Central memory CD4-positive, alpha-beta T cell (primary cell): Measurements from ENCODE around the gene LMNTD1.
"Not testable (repeated sequence)": the region's sequence is repeated elsewhere in the genome, so short reads cannot be mapped to it uniquely, and the experiment has no call there.

ENCODE experiments used
- DNase-seq: peaks from one replicate; pipeline ENCODE4 v3.0.0; 2022
- total RNA-seq, 3 experiments: gene quantifications; one replicate each; lab custom pipeline; 2026; lab: John Stamatoyannopoulos, UW

The LMNTD1 gene, protein sequence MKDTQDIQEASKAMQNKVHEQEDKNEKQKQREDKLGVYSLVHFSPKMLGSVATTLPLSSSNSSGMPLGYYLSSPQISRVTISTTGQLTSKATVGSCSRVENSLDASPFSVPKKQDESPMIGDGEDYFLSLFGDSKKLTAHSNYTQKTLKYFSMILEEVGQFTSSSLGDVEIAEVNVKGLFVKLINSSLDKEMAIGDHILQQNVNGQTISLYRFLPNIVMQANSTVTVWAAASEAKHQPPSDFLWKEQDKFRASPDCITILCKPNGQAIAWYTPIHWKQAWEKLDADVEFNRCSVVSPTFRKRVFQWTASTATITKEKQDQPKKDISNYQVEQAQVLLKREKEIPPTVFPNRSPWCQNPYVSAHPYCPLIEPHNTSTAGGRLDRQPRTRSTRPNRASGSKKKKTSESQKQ
- 0 reads per million in 3 experiments for total RNA-seq

DNA sequence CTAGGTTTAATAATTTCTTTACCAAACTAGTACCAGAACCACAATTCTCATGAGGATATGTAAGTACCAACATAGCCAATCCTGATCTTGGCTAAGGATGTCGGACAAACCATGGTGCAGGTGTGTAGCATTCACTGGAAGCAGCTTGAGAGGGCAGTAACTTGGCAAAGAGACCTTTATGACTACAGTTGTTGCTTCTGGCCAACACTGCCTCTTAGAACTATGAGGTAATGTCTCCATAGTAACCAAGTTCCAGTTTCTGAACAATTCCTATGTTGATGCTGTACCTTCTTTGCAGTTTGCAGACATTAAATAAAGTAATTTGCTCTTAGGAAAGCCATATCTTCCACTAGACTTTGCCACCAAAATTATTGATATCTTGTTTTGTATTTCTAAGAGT is at the start of gene LMNTD1:
TSS of gene LMNTD1 (minus strand) at position 186 of the 400 bp plus-strand sequence. CDS start 324 bp downstream, outside the sequence.
- DNase-seq, result no peak

DNA sequence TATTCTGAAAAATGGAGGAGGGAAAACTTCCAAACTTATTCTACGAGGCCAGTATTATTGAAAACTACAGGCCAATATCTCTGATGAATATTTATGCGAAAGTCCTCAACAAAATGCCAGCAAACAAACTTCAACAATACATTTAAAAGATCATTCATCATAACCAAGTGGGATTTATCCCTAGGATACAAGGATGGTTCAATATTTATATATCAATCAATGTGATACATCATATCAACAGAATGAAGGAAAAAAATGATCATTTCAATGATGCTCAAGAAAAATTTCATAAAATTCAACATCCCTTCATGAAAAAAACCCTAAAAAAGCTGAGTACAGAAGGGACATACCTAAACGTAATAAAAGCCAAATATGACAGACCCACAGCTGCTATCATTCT is 45.9 kb upstream of the LMNTD1 start:
- no peak for DNase-seq

DNA sequence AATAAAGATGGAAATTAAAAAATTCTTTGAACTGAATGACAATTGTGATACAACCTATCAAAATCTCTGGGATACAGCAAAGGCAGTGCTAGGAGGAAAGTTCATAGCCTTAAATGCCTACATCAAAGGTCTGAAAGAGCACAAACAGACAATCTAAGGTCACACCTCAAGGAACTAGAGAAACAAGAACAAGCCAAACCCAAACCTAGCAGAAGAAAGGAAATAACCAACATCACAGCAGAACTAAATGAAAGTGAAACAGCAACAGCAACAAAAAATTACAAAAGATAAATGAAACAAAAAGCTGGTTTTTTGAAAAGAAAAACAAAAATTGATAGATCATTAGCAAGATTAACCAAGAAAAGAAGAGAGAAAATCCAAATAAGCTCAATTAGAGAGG is 42.4 kb upstream of the LMNTD1 start:
- not testable (repeated sequence) for DNase-seq

DNA sequence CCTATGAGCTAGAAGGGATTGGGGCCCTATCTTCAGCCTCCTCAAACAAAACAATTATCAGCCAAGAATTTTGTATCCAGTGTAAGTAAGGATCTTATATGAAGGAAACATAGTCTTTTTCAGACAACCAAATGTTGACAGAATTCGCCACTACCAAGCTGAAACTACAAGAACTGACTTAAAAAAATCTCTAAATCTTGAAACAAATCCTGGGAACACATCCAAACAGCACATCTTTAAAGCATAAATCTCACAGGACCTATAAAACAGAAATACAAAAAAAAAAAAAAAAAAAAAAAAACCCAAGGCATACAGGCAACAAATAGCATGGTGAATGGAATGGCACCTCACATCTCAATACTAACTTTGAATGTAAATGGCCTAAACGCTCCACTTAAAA is 41.3 kb upstream of the LMNTD1 start:
- DNase-seq, result no peak

DNA sequence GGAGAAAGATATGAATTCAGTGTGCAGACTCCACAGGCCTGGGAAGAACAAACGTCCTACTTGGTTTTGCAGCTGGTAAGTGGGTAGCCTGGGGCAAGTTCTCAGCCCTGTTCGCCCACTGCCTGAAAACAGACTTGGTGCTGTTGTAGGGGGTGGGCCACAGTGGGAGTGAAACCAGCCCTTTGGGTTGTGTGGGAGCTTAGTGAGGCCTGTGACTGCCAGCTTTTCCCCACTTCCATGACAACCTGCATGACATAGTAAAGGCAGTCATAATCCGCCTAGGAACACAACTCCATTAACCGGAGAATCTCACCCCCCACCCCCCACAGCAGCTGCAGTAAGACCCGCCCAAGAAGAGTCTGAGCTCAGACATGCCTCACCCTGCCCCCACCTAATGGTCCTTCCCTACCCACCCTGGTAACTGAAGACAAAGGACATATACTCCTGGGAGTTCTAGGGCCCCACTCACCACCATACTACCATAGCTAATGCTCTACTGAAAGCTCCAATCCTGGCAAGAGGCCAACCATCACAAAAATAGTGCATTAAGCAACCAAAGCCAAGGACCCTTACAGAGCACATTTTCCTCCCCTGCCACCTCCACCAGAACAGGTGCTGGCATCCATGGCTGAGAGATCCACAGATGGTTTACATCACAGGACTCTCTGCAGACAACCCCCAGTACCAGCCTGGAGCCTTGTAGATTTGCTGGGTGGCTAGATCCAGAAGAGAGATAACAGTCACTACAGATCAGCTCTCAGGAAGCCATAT is 39.8 kb upstream of the LMNTD1 start:
- DNase-seq, result no peak

DNA sequence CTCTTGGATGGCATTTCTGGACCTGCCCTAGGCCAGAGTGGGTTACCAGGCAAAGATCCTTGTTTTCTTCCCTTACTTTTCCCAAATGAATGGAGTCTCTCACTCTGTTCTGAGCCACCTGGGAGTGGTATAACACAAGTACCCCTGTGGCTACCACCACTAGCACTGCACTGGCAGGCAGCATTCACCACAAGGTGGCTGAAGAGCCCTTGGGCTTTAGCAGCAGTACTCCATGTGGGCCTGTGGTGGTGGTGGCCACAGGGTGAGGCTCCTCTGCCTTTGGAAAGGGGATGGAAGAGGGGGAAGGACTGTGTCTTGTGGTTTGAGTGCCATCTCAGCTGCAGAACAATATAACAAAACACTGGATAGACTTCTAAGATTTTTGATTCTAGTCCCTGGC is 38.1 kb upstream of the LMNTD1 start:
- no peak for DNase-seq

DNA sequence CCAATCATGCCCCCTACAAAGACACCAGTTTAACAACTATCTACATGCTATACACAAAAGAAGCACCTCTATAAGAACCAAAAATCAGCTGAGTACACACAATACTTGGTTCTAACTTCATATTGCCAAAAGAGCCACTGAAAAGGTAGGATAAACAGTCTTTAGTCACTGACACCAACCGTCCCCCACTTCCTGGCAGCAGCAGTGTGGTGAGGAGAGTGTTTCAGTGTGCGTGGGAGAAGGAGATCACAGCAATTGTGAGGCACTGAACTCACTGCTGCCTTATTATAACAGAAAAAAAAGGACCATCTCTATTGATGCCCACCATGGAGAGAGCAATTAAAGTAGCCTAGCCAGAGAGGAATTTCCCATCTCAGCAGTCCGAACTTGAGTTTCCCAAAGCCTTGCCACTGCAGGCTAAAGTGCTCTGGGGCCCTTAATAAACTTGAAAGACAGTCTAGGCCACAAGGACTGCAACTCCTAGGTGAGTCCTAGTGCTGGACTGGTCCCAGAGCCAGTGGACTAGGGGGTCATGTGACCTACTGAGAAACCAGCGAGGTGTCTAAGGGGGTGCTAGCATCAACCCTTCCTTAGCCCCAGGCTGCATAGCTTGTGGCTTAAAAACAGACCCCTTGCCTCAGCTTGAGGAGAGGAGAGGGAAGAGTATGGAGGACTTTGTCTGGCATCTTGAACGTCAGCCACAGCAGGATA is 37.1 kb upstream of the LMNTD1 start:
- DNase-seq, result no peak

DNA sequence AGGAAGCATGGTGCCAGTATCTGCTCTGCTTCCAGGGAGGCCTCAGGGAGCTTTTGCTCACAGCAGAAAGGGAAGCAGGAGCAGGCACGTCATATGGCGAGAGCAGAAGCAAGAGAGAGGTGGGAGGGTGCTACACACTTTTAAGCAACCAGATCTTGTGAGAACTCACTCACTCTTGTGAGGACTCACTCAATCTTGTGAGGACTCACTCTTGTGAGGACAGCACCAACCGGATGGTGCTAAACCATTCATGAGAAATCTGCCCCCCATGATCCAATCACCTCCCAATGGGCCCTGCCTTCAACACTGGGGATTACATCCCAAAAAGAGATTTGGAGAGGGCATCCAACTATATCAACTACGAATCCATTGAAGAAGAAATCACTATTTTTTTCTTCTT is 34.3 kb upstream of the LMNTD1 start:
- DNase-seq, result no peak

DNA sequence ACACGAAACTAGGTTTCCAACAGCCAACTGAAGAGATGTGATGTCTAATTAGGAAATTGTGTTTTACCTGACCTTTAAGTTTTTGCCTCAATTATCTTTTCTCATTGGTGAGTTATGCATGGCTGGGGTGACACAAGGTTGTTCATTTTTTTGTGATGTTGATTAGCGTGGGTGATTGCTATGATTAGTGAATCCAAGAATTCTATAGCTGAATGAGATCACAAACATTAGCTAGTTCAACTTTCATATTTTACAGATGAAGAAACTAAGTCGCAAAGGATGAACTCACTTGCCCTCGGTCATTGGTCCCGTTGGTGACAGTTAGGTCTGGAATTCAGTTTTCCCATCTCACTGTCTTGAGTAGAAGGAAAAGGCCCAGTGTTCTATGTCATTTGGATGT is 32.6 kb upstream of the LMNTD1 start:
- no peak for DNase-seq

DNA sequence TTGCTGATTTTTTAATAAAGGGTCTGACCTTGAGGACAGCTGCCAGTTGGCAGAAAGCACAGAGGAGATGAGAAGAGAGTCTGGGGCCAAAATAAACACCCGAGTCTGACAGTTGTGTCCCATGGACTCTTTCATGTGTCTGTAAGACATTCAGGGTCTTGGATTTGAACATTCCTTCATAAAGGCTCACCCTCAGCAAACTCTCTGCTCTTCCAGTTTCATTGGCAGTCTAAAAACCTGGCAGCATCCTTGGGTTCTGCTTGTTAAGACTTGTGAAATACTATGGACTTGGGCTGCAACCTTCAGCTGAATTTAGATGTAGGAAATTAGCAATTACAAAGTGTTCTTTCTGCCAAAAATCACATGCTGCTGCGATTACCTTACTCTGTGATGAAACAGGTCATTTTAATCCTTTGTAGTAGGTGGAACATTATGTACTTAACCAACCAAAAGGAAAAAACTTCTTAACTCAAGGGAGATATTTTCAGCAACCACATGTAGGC is 32.0 kb upstream of the LMNTD1 start:
- DNase-seq, result no peak

DNA sequence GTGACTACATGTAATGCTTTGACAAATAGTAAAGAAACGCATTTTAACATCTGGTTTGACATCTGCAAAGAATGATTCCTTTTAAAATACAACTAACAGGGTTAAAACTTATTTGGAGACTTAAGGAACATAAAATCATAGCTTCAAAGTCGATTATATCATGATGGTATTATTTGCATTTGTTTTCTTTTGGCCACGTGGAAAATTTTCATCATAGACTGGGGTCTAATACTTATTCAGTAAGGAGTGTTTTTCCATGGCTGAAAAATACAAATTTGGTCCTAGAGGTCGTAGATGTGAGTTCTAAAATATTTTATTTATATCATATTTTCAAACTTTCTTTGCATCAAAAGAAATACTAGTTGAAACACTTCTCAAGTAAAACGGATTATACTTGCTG is 31.5 kb upstream of the LMNTD1 start:
- DNase-seq, result no peak

DNA sequence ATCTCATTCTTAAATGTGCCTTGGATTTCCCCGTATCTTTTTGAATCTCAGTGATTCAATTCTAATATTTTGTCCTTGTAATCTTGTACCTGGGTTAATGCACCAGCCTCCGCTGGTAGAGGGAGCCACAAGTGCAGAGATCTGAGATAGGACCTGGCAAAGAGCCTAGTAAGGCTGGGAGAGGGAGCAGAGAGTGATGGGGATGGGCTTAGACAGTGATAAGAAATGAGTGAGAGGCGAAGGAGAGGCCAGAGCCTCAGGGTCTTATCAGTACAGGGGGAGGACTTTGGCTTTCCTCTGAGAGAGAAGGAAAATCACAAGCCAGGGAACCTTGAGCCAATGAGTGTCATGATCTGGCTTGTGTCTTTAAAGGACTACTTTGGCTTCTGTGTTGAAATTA is 30.5 kb upstream of the LMNTD1 start:
- no peak for DNase-seq

DNA sequence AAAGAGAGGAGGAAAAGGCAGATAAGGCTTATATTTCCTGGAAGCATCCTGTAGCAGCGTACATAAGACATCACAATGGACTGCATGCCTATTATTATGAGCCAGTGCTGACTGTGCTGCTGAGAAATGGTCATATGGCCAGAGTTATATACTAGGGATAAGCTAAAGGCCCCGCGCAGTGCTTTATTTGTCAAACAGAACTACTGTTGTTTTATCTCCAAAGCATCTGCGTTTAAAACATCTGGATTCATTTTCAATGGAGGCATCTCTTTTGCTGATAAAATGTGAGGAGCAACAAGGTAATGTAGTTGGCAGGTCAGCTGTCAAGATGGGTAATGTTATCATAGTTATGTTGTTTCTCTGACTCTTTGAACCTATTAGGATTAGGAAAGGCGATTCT is 28.0 kb upstream of the LMNTD1 start:
- DNase-seq, result no peak

DNA sequence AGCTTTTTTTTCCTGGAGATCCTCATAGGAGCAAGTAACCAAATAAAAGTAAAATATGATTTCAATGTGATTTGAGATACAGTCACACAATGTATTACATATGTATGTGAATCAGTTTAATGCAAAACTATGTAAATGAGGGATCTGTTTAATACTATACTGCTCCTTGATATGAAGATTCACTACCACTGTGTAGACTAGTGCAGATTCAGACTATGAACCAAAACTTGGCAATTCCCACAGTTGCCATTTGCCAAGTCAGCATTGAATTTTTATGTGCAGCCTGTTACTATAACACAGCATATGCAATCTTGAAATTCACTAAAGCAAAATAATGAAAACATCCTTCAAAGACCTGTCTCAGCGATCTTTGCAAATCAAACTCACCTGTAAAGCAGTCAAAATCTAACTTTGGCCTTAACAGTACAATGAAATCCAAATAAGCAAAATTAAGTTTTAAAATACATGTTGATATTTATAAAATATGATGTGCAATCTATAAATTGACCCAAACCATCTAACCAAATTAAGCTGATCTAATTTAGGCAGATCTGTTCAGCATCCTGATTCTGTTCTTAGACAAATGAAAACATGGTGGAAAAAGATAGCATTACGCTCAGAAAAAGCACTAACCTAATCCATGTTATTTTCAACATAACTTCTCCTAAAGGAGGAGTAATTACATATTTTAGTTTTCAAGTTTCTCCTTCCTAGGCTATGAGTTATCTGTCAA is 25.5 kb upstream of the LMNTD1 start:
- no peak for DNase-seq

DNA sequence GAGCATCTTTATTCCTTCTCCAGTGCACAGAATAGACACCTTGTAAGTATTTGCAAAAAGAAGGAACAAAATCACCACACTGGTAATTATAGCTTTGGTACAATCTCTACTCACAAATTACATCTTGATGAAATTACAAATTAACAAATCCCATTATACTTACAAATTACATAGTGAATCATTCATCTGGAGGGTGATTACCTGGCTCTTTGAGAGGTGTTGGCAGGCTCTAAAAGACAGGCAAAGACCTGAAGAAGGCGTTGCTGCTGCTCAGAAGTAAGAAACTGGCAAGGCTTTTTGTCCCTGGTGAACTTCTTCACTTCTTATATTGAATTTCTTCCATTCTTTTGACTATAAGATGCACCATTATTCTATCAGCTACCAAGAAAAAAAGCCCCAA is 21.7 kb upstream of the LMNTD1 start:
- DNase-seq, result no peak

DNA sequence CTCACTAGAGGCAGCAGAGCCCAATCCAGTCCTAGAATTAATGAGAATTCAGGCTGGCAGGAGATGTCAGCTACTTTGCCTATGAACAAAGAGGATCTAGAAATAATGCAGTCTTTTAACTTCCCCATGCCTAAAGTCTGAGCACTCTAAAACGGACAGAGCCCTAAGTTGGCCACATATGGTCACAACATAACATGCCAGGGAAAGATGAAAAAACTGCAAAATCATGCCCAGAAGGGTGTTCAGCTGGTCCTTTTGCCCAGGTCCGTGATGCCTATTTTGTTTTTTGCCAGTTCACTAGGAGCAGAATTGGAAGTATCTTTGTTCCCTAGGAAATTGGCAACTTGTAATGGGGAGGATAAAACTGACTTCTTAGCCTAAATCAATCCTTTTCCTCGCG is 20.3 kb upstream of the LMNTD1 start:
- DNase-seq, result no peak

DNA sequence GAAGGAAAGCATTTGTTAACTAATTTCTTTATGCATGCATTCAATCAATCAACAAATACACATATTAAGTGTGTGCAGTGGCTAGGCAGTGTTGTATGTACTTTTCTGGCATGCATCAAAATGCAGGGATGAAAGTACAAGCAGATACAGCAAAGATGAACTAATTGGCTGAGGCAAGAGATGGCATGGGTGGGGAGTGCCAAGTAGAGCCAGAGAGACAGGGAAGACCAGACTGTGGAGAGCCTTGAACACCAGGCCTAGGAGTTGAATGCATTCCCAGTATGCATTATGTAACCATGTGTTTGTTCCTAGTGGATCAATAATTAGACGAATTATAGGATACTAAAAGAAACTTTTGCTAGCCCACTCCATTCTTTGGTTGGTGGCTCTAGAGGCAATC is 17.3 kb upstream of the LMNTD1 start:
- DNase-seq, result no peak

DNA sequence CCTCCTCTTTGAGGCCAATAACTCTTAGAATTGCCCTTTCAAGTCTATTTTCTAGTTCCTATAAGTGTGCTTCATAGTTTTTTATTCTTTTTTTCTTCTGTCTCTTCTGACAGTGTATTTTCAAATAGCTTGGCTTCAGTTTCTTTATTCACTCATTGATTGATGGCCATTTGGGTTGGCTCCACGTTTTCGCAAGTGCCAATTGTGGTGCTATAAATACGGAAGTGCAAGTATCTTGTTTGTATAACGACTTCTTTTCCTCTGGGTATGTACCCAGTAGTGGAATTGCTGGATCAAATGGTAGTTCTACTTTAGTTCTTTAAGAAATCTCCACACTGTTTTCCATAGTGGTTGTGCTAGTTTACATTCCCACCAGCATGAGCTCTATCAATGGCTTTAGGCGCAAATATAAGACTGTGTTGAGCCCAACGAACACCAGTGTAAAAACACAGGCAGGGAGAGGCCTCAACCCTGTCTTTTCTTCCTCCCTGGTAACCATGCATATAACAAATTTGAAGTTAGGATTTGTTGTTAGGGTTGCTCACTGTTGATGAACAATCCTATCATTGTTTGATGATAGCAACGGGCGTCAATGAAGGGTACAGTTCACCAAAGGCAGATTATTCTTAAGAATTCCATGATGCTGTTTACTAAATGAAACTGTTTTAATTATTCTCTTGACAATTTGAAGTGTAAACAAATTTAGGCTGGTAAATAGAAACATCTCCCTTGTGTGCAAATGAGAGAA is 13.3 kb upstream of the LMNTD1 start:
- no peak for DNase-seq

DNA sequence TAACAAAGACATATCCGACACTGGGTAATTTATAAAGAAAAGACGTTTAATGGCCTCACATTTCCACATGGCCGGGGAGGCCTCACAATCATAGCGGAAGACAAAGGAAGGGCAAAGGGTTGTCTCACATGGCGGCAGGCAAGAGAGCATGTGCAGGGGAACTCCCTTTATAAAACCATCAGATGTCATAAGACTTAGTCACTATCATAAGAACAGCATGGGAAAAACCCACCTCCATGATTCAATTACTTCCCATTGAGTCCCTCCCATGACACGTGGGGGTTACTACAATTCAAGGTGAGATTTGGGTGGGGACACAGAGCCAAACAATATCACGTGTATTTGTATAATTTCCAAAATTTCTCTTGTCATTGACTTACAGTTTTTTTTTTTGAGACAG is 5.5 kb upstream of the LMNTD1 start:
- DNase-seq, result no peak

DNA sequence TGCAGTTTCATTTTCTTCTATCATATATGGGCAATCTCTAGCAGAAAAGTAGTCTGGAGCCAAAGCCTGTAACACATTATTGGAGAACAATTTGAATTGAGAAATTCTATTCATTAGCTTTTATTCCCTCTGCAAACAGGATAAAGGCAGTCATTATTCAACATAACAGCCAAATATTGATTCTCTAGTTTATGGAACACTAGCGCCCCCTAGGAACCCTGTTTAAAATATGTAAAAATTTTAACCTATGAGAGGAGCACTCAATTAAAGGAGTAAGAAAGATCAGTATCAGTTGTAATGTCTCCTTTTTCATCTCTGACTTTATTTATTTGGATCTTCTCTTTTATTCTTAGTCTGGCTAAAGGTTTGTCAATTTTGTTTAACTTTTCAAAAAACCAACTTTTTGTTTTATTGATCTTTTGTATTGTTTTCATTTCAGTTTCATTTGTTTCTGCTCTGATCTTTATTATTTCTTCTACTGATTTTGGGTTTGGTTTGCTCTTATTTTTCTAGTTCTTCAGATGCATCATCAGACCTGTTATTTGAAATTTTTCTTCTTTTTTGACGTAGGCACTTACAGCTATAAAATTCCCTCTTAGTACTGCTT is 4.8 kb upstream of the LMNTD1 start:
- no peak for DNase-seq

DNA sequence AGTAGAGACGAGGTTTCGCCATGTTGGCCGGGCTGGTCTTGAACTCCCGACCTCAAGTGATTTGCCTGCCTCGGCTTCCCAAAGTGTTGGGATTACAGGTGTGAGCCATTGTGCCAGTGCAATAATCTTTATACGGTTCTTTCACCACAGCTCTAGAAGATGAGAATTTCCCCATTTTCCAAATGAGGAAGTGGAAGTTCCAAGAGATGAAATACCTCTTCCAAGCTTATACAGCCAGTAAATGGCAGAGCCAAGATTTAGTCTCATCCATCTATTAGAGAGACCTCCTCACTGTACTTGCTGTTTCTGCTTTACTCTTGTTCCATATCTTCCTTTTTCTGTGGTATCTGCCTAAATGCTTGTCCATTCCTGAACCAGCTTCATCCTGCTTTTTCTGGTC is 3.1 kb upstream of the LMNTD1 start:
- DNase-seq, result no peak
